Epithelial cell of proximal tubule (primary cell): ENCODE measurements around the gene PCDH8. TPM values are rescaled to one million over a fixed set of nuclear protein-coding genes. Genes with fewer than 3 reads are reported as not detected.

ENCODE experiments used
- DNase-seq: peaks from one replicate; pipeline ENCODE4 v3.0.0-alpha.2; 2011; ENCODE audit warnings: low read depth
- H3K4me3 ChIP-seq: 2 replicates; pipeline ENCODE4 v1.5.1; 2011; ENCODE audit warnings: low read depth, mild to moderate bottlenecking, low read length
- CTCF ChIP-seq: conservative IDR thresholded peaks from 2 replicates; pipeline ENCODE4 v1.5.1; 2012; ENCODE audit warnings: low read depth, mild to moderate bottlenecking, low read length
- total RNA-seq: library from RNA; depleted of rRNA; stranded (reverse); fragments of >200 nt; gene quantifications from 2 replicates; pipeline ENCODE4 v1.2.3, GENCODE V29; 2015

The PCDH8 gene
- total RNA-seq, 1 donor from 2014 or later, result 2.0 TPM

GRCh38 chr13:52885141-52885540 lies 36.7 kb upstream of the PCDH8 start:
- TF ChIP-seq CTCF, result no peak
- H3K4me3 ChIP-seq, result no peak overlapping the region
- DNase-seq, result no peak

- no peak for DNase-seq
- no peak for TF ChIP-seq CTCF
- no peak overlapping the region for H3K4me3 ChIP-seq
Observed at GRCh38 chr13:52884429-52885010, 36.1 kb upstream of the PCDH8 start.

- H3K4me3 ChIP-seq, result no peak overlapping the region
Observed at GRCh38 chr13:52882785-52883184, 34.3 kb upstream of the PCDH8 start.

GRCh38 chr13:52879950-52880741 lies 31.7 kb upstream of the PCDH8 start:
- H3K4me3 ChIP-seq, result no peak overlapping the region
- no peak for TF ChIP-seq CTCF
- no peak for DNase-seq

More at GRCh38 chr13:52882785-52883184, 34.3 kb upstream of the PCDH8 start:
- no peak for DNase-seq
- TF ChIP-seq CTCF, result no peak

- no peak for DNase-seq
- no peak for TF ChIP-seq CTCF
- no peak overlapping the region for H3K4me3 ChIP-seq
Observed at GRCh38 chr13:52878831-52879230, 30.4 kb upstream of the PCDH8 start.

GRCh38 chr13:52870143-52870542 lies 21.7 kb upstream of the PCDH8 start:
- no peak for TF ChIP-seq CTCF
- DNase-seq, result no peak
- no peak overlapping the region for H3K4me3 ChIP-seq
